ENCODE data around the gene AMOTL2. TPM values are rescaled to one million over a fixed set of nuclear protein-coding genes. Genes with fewer than 3 reads are reported as not detected.

Gene AMOTL2
- total and polyA plus RNA-seq, 10 of the 15 experiments (the other 5 are each of a cell fraction or from before 2014, with no cell fraction given): 0.20 to 0.33 TPM; not detected in 8

DNA sequence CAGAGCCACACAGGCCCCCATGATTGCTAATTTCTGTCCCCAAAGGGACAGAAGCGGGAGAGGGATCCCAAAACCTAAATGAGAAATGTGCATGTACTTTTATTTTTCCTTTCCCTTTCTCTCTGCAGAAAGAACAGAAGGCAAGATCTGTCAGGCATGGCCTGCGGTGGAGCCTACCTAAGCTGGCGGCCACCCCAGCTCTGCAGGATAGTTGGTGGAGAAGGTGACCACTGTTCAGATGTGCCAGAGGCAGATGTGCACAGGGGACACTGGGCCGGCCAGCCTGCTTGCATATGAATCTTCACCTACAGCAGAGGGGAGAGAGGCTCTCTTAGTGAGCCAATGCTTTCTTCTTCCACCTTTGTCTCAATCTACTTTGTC lies 2.1 kb upstream of the AMOTL2 start:
- 58% methylated on average over 4 of the region's 4 CpGs for WGBS (ENCODE audit: insufficient coverage, insufficient replicate concordance, low lambda C conversion rate, missing lambda C conversion rate)
- H3K27me3 ChIP-seq (replicated peaks in 1 of 2; ENCODE audit: control insufficient read depth in 2 of 2, insufficient read depth in 2 of 2, low read length in 1 of 2): peaks cover 7 to 19% of the 10 kb centered on the region in 2 experiments; a peak in 3 of 4 replicates
- no peaks in the 10 kb centered on the region for H4K20me1 ChIP-seq (ENCODE audit: control insufficient read depth, insufficient read depth)
- ChIA-PET RAD21 (ENCODE audit: unreplicated experiment) (no interaction called here), POLR2A (interaction anchor here (0.5 kb wide), 1 partner anchor 68 kb away, joined by 4 read pairs; no protein-coding TSS in a partner anchor), CTCF (interaction anchor here (2.1 kb wide), 1 partner anchor 67 kb away, joined by 6 read pairs; no protein-coding TSS in a partner anchor), SMC1A (ENCODE audit: uncharacterized antibody, unreplicated experiment) (interaction anchor here (1.4 kb wide), 1 partner anchor 16 kb away, joined by 3 read pairs; no protein-coding TSS in a partner anchor)
- H3K4me1 ChIP-seq (ENCODE audit: control insufficient read depth, insufficient read depth, low read length): no peaks in the 10 kb centered on the region; the same call in 1 of the 2 replicates
- ATAC-seq (no peak), DNase-seq (ENCODE audit: low read depth, low spot score) (no peak), FAIRE-seq (no peak)
- no peak overlapping the region for H3K4me3 ChIP-seq
- no peak overlapping the region for H3K27ac ChIP-seq (ENCODE audit: control insufficient read depth, insufficient read depth)
- H3K79me2 ChIP-seq (ENCODE audit: control insufficient read depth, insufficient read depth, low read length): no peaks in the 10 kb centered on the region
- no peak overlapping the region for H3K9ac ChIP-seq (ENCODE audit: control insufficient read depth, insufficient read depth, low read length)
- H3K36me3 ChIP-seq (ENCODE audit: control insufficient read depth in 2 of 2, insufficient read depth in 2 of 2, low read length in 1 of 2): no peaks in the 10 kb centered on the region
- TF ChIP-seq CHD4 (IDR thresholded peaks at IDR 0.05) (no peak), MXI1 (IDR thresholded peaks at IDR 0.05; ENCODE audit: low read depth, low read length) (no peak), ATF7 (IDR thresholded peaks at IDR 0.05; ENCODE audit: low read depth) (no peak), CEBPB (IDR thresholded peaks at IDR 0.05; ENCODE audit: borderline replicate concordance in 1 of 2, low read depth in 2 of 2, low read length in 2 of 2) (no peak), SP1 (IDR thresholded peaks at IDR 0.05; ENCODE audit: low read depth, low read length) (no peak), POU2F2 (IDR thresholded peaks at IDR 0.05; ENCODE audit: borderline replicate concordance, low read depth, low read length) (no peak), ZBTB40 (IDR thresholded peaks at IDR 0.05; ENCODE audit: borderline replicate concordance) (no peak)
- H3K4me2 ChIP-seq (ENCODE audit: control insufficient read depth, insufficient read depth): no peak overlapping the region
- in situ Hi-C loops (cut with MboI) (no loop called here), intact Hi-C loops (cut with micrococcal nuclease; ENCODE audit: unreplicated experiment) (loop anchor here (10.0 kb wide), 1 partner anchor 162 kb away; no protein-coding TSS in a partner anchor)
- no peak overlapping the region for H2AFZ ChIP-seq (ENCODE audit: control insufficient read depth, low read depth, low read length)
- no TSS peak for BruUV-seq (replicated peaks)
- peaks cover 2% of the 10 kb centered on the region; the same call in 2 of the 3 replicates for H3K9me3 ChIP-seq (replicated peaks; ENCODE audit: control insufficient read depth, insufficient read depth, low read length)
